T-cell (primary cell): ENCODE measurements around the gene SHC3. TPM values are rescaled to one million over a fixed set of nuclear protein-coding genes. Genes with fewer than 3 reads are reported as not detected.

Experiments used
- ATAC-seq, 4 experiments: fragments of 200-7000 bp in 3 of 4; fragments of 150-1000 bp in 1 of 4; cut with Tn5 transposase; replicated peaks in 1 of 4; 1 replicate in 3 of 4; 2 replicates in 1 of 4; pipeline ENCODE4 v1.10.0; 2021; ENCODE audit warnings: moderate library complexity in 3 of 4, mild to moderate bottlenecking in 2 of 4, moderate number of reproducible peaks in 1 of 4
- CTCF ChIA-PET, 2 donors: fragments of 300-600 bp; sonication (Branson Sonifier 250); formaldehyde crosslinking; loops; one replicate each; lab custom pipeline; 2022; ENCODE audit warnings: antibody characterized with exemption in 2 of 2; lab: Charles Lee
- POLR2A ChIA-PET, 2 donors: fragments of 300-600 bp; sonication (Branson Sonifier 250); formaldehyde crosslinking; loops; one replicate each; lab custom pipeline; 2022; ENCODE audit warnings: antibody characterized with exemption in 2 of 2; lab: Charles Lee
- DNase-seq, 35 experiments: peaks; one replicate each; pipeline versions ENCODE4 v3.0.0 to v3.0.0-alpha.2; 2013 to 2023
- H3K27ac ChIP-seq: one replicate; pipeline ENCODE4 v1.5.1; 2013; ENCODE audit warnings: low read length
- H3K27me3 ChIP-seq, 2 experiments: replicated peaks in 1 of 2; 1 replicate in 1 of 2; 2 replicates in 1 of 2; pipeline versions ENCODE4 v1.6.1 to v1.7.0; 2013; ENCODE audit warnings: low read length in 1 of 2, mixed read lengths in 1 of 2; ENCODE audit not compliant: control insufficient read depth in 2 of 2, insufficient read depth in 2 of 2; ENCODE audit errors: extremely low read depth in 1 of 2
- H3K36me3 ChIP-seq, 2 donors: 1 replicate in 1 of 2; 2 replicates in 1 of 2; pipeline versions ENCODE4 v1.6.1 to v1.7.0; 2013; ENCODE audit warnings: low read length in 1 of 2; ENCODE audit not compliant: control insufficient read depth in 2 of 2, insufficient read depth in 1 of 2; ENCODE audit errors: extremely low read depth in 1 of 2
- H3K4me1 ChIP-seq, 2 experiments: 1 replicate in 1 of 2; 2 replicates in 1 of 2; pipeline versions ENCODE4 v1.6.1 to v1.7.0; 2013; ENCODE audit warnings: low read length in 2 of 2, mixed read lengths in 1 of 2; ENCODE audit not compliant: insufficient read depth in 2 of 2, control insufficient read depth in 1 of 2; ENCODE audit errors: extremely low read depth in 1 of 2
- H3K4me3 ChIP-seq, 2 donors: 1 replicate in 1 of 2; 2 replicates in 1 of 2; pipeline versions ENCODE4 v1.5.1 to v1.7.0; 2013; ENCODE audit warnings: mild to moderate bottlenecking in 2 of 2, low read length in 1 of 2, moderate library complexity in 1 of 2; ENCODE audit not compliant: control insufficient read depth in 1 of 2; ENCODE audit errors: extremely low read depth in 1 of 2
- H3K9me3 ChIP-seq: 2 replicates; pipeline ENCODE4 v1.7.0; 2013
- H3K27ac Mint-ChIP-seq, 2 donors: one replicate each; pipeline ENCODE4 v1.8.0; 2020 to 2021; ENCODE audit warnings: mild to moderate bottlenecking in 2 of 2, mixed read lengths in 2 of 2
- H3K27me3 Mint-ChIP-seq, 2 donors: one replicate each; pipeline ENCODE4 v1.8.0; 2021 to 2022; ENCODE audit warnings: mixed read lengths in 2 of 2
- H3K36me3 Mint-ChIP-seq: one replicate; pipeline ENCODE4 v1.8.0; 2021; ENCODE audit warnings: mixed read lengths
- H3K4me1 Mint-ChIP-seq, 3 donors: one replicate each; pipeline ENCODE4 v1.8.0; 2020 to 2022; ENCODE audit warnings: mixed read lengths in 3 of 3, mild to moderate bottlenecking in 1 of 3
- H3K4me3 Mint-ChIP-seq, 3 donors: one replicate each; pipeline ENCODE4 v1.8.0; 2020 to 2022; ENCODE audit warnings: mild to moderate bottlenecking in 3 of 3, mixed read lengths in 3 of 3, moderate library complexity in 3 of 3
- H3K9me3 Mint-ChIP-seq, 3 donors: one replicate each; pipeline ENCODE4 v1.8.0; 2020 to 2022; ENCODE audit warnings: mixed read lengths in 3 of 3
- WGBS: methylation state at CpG from one replicate; pipeline ENCODE4 v1.1.5; 2013; ENCODE audit warnings: missing lambda C conversion rate; ENCODE audit not compliant: insufficient coverage; 5-methylcytosine and 5-hydroxymethylcytosine counted together
- total RNA-seq, 35 experiments: library from RNA in 6 of 35; stranded (reverse) in 6 of 35; fragments of 120-200 nt in 1 of 35; gene quantifications; one replicate each; pipeline versions ENCODE4 v1.2.1 to v1.2.4 and lab custom pipeline; 2013 to 2026

SHC3 gene
- total RNA-seq, 5 donors from 2014 or later (not counting 1 experiment from before 2014, with no cell fraction given), result 0.16 to 0.19 (median 0.18) TPM; not detected in 2

- Histone ChIP-seq H3K4me1 (no peaks in the 10 kb centered on the region), H3K27me3 (peaks cover 0 to 3% of the 10 kb centered on the region in 2 experiments), H3K36me3 (no peaks in the 10 kb centered on the region), H3K27ac (no peak overlapping the region), H3K9me3 (no peaks in the 10 kb centered on the region), H3K4me3 (no peak overlapping the region)
- 100% methylated on average over 1 of the region's 2 CpGs for WGBS
- ATAC-seq (no peak), DNase-seq (no peak)
- Mint-ChIP-seq H3K4me1 (no peaks in the 10 kb centered on the region), H3K4me3 (no peak overlapping the region), H3K9me3 (peaks cover 7 to 19% (median 13%) of the 10 kb centered on the region in 3 donors), H3K36me3 (no peaks in the 10 kb centered on the region), H3K27me3 (peaks cover 4 to 12% of the 10 kb centered on the region in 2 donors), H3K27ac (no peak overlapping the region)
- POLR2A ChIA-PET, result no interaction called here
- CTCF ChIA-PET, result no interaction called here
Measured at GRCh38 chr9:89122949-89123348, 55.7 kb downstream of the SHC3 start.

GRCh38 chr9:89120704-89121103 is 57.9 kb downstream of the SHC3 start:
- Histone ChIP-seq H3K36me3 (no peaks in the 10 kb centered on the region), H3K4me1 (no peaks in the 10 kb centered on the region), H3K27ac (no peak overlapping the region), H3K4me3 (no peak overlapping the region), H3K27me3 (peaks cover 0 to 3% of the 10 kb centered on the region in 2 experiments), H3K9me3 (no peaks in the 10 kb centered on the region)
- no CpG with 5 or more reads among the region's 3 CpGs for WGBS
- CTCF ChIA-PET, result no interaction called here
- Mint-ChIP-seq H3K27ac (no peak overlapping the region), H3K4me3 (no peak overlapping the region), H3K27me3 (peaks cover 8% of the 10 kb centered on the region in 2 donors), H3K36me3 (no peaks in the 10 kb centered on the region), H3K9me3 (peaks cover 5 to 17% (median 14%) of the 10 kb centered on the region in 3 donors), H3K4me1 (no peaks in the 10 kb centered on the region)
- POLR2A ChIA-PET, result interaction anchor here in 1 of 2 donors (0.5 kb wide), 1 partner anchor 1492 kb away, joined by 3 read pairs; no protein-coding TSS in a partner anchor
- DNase-seq, result no peak
- no peak for ATAC-seq

- Mint-ChIP-seq H3K36me3 (no peaks in the 10 kb centered on the region), H3K4me1 (no peaks in the 10 kb centered on the region), H3K27me3 (peaks cover 3 to 24% of the 10 kb centered on the region in 2 donors), H3K9me3 (peaks cover 4 to 12% (median 10%) of the 10 kb centered on the region in 3 donors), H3K27ac (no peak overlapping the region), H3K4me3 (no peak overlapping the region)
- H3K36me3 ChIP-seq, result no peaks in the 10 kb centered on the region
- ChIA-PET POLR2A (no interaction called here), CTCF (no interaction called here)
- no peak for DNase-seq
- no peak overlapping the region for H3K4me3 ChIP-seq
- no peaks in the 10 kb centered on the region for H3K27me3 ChIP-seq
- H3K9me3 ChIP-seq, result no peaks in the 10 kb centered on the region
- no peak for ATAC-seq
- no CpG with 5 or more reads among the region's 3 CpGs for WGBS
- no peak overlapping the region for H3K27ac ChIP-seq
- H3K4me1 ChIP-seq, result no peaks in the 10 kb centered on the region
Measured at GRCh38 chr9:89116805-89117192, 61.8 kb downstream of the SHC3 start.

GRCh38 chr9:89116064-89116804 is 62.4 kb downstream of the SHC3 start:
- no peaks in the 10 kb centered on the region for H3K4me1 Mint-ChIP-seq
- no peak for ATAC-seq
- Histone ChIP-seq H3K4me3 (no peak overlapping the region), H3K4me1 (no peaks in the 10 kb centered on the region), H3K27me3 (no peaks in the 10 kb centered on the region), H3K27ac (no peak overlapping the region), H3K9me3 (no peaks in the 10 kb centered on the region), H3K36me3 (no peaks in the 10 kb centered on the region)
- ChIA-PET POLR2A (no interaction called here), CTCF (no interaction called here)
- peaks cover 4 to 12% (median 10%) of the 10 kb centered on the region in 3 donors for H3K9me3 Mint-ChIP-seq
- no peak overlapping the region for H3K27ac Mint-ChIP-seq
- 73% methylated on average over 3 of the region's 8 CpGs for WGBS
- no peak overlapping the region for H3K4me3 Mint-ChIP-seq
- no peaks in the 10 kb centered on the region for H3K36me3 Mint-ChIP-seq
- DNase-seq, result no peak
- peaks cover 3 to 24% of the 10 kb centered on the region in 2 donors for H3K27me3 Mint-ChIP-seq

GRCh38 chr9:89115426-89115825 is 63.2 kb downstream of the SHC3 start:
- DNase-seq, result no peak
- H3K36me3 Mint-ChIP-seq, result no peaks in the 10 kb centered on the region
- Histone ChIP-seq H3K4me1 (no peaks in the 10 kb centered on the region), H3K4me3 (no peak overlapping the region), H3K9me3 (no peaks in the 10 kb centered on the region), H3K36me3 (no peaks in the 10 kb centered on the region), H3K27ac (no peak overlapping the region), H3K27me3 (no peaks in the 10 kb centered on the region)
- ATAC-seq, result no peak
- POLR2A ChIA-PET, result no interaction called here
- no CpG with 5 or more reads among the region's 1 CpG for WGBS
- peaks cover 4 to 12% (median 10%) of the 10 kb centered on the region in 3 donors for H3K9me3 Mint-ChIP-seq
- CTCF ChIA-PET, result no interaction called here
- no peak overlapping the region for H3K27ac Mint-ChIP-seq
- peaks cover 3 to 24% of the 10 kb centered on the region in 2 donors for H3K27me3 Mint-ChIP-seq
- no peak overlapping the region for H3K4me3 Mint-ChIP-seq
- H3K4me1 Mint-ChIP-seq, result no peaks in the 10 kb centered on the region

- CTCF ChIA-PET, result no interaction called here
- no peaks in the 10 kb centered on the region for H3K36me3 Mint-ChIP-seq
- POLR2A ChIA-PET, result no interaction called here
Measured at GRCh38 chr9:89114741-89115140, 63.9 kb downstream of the SHC3 start.

More at GRCh38 chr9:89114741-89115140, 63.9 kb downstream of the SHC3 start:
- H3K27ac ChIP-seq, result no peak overlapping the region
- H3K9me3 ChIP-seq, result no peaks in the 10 kb centered on the region
- no peaks in the 10 kb centered on the region for H3K36me3 ChIP-seq
- Mint-ChIP-seq H3K4me1 (no peaks in the 10 kb centered on the region), H3K9me3 (peaks cover 4 to 12% (median 9%) of the 10 kb centered on the region in 3 donors), H3K4me3 (no peak overlapping the region), H3K27ac (no peak overlapping the region), H3K27me3 (peaks cover 3 to 24% of the 10 kb centered on the region in 2 donors)
- ATAC-seq (no peak), DNase-seq (no peak)
- WGBS, result 93% methylated on average over 4 of the region's 4 CpGs
- no peak overlapping the region for H3K4me3 ChIP-seq
- H3K4me1 ChIP-seq, result no peaks in the 10 kb centered on the region
- H3K27me3 ChIP-seq, result no peaks in the 10 kb centered on the region
